GM19455 (cell line): ENCODE results near the gene SRC.
"Not testable (repeated sequence)": the region's sequence is repeated elsewhere in the genome, so short reads cannot be mapped to it uniquely, and the experiment has no call there.

ENCODE experiments used
- ATAC-seq: cut with Tn5 transposase; IDR thresholded peaks from one replicate; pipeline ENCODE4 v1.9.1; 2021; ENCODE audit not compliant: unreplicated experiment

SRC gene

DNA sequence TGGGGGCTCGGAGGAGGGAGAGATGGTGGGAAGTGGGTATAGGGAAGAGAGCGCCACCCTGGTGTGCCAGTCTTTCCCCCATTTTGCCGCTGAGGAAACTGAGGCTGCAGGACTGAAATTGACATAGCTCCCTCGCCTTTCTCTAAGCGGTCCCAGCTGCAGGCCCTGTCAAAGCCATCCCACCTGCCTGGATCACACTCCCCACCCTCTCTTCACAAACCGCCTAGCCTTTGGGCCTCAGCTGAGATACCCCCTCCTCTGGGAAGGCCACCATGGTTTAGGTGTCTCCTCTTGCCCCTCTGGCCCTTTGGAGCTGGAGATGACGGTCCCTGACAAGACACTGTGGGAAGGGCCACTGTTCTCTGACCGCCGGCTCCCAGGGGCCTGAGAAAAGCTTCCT lies 16.9 kb downstream of the SRC start:
- no peak for ATAC-seq

DNA sequence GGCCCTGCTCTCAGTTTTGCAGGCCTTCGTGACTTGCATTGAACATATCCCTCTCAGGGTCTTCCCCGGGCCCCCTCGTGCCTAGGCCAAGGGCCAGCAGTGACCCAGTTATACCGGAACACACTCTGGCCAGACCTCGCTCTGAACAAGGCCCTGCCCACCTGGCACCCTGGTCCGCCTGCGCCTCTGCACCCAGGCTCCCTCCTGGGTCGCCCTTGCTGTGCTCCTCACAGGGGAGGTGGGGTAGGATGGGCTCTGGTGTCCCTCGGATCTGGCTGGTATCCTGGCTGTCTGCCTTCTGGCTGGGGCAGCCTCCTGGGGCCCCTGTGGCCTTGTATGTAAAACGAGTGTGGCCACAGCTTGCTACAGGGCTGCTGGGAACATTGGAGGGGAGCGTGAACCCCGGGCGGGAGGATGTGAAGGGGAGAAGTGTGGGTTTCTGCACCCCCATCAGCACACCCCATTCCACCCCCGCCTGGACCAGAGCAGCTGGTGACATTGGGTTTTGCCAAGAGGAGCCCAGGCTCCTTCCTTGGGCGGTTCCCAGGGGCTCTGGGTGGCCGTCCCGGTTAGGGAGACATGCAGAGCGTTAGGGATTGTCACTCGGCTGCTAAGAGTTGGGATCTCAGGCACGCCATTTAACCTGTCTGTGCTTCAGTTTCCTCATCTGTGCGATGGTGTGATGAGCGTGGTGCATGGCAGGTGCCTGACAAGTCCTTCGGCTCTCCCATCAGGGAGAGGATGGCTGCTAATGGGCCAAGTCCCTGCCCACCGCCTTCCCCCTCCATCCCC lies 17.5 kb downstream of the SRC start:
- ATAC-seq = no peak

DNA sequence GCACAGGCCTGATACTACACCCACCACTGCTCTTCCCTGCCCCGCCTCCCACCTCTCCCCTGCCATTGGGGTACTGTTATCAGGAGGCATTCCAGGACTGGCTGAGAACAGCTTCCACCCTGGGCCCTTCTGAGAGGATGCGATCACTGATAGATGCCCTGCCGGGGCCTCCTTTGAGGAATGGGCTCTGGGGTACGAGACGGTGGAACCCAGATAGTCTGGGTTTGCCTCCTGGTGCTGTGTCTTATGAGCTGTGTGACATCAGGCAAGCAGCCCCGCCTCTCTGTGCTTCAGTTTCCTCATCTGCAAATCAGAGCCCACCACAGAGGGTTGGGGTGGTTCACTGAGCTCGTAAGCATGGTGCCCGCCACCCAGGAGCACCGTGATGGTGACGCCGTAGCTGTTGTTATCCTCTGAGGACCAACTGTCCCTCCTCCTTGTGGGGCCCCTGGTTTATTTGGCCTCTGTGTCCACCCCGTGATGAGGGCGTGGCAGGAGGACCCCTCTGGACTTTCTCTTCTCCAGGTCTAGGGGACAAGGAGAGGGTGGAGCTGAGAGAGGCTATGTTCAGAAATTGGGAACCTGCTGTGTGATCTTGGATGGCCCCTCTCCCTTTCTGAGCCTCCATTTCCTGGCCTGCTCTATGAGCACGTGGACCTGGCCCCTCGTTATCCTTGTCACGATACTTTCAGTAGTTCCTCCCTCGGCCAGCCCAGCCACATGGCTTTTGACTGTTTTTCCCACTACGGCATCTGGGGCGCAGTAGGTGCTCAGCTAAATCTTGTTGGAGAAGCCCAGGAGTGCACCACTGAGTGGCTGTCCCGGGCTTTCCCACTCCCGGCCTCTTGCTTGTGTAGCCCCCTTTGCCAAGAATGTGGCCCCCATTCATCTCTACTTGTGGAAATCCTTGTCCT lies 18.3 kb downstream of the SRC start:
- no peak for ATAC-seq

DNA sequence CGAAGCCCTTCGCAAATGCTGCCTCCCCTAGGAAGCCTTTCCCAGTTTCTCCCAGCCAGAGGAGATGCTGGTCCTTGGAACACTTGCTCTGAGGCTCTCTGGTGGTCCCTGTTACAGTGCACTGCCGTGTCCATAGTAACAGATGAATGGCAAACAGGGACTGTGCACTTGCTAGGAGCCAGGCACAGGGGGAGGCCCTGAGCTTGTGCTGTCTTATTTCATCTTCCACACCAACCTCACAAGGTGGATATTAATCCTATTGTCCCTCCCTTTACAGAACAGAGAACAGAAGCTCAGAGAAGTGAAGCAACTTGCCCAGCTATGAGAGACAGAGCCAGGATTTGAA lies 19.0 kb downstream of the SRC start:
- no peak for ATAC-seq

DNA sequence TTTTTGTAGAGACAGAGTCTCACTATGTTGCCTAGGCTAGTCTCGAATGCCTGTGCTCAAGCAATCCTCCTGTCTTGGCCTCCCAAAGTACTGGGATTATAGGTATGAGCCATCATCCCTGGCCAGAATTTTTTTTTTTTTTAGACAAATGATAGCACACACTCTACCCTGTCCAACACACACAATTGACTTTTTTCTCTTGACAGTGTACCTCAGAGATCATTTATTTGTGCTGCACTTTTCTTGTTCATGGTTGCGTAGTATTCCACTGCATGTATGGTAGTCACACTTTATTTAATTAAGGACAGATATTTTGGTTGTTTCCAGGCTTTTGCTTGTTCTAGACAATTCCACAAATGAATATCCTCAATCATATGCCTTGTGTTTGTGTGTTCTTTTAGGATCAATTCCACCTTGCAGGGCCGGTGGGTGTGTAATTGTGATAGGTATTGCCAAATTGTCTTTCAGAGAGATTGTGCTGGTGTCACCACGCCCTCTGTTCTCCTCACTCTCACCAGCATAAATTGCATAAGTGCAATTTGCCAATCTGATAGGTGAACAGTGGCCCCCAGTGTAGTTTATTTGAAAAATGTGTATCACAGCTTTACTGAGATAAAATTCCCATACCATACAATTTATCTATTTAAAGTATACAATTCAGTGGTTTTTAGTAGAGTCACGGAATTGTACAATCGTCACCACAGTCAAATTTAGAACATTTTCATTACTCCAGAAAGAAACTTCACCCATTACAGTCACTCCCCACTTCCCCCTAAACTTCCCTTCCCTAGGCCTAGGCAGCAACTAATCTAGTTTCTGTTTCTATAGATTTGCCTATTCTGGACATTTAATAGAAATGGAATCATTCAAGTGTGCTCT lies 20.1 kb downstream of the SRC start:
- ATAC-seq = peak; percentile 50

DNA sequence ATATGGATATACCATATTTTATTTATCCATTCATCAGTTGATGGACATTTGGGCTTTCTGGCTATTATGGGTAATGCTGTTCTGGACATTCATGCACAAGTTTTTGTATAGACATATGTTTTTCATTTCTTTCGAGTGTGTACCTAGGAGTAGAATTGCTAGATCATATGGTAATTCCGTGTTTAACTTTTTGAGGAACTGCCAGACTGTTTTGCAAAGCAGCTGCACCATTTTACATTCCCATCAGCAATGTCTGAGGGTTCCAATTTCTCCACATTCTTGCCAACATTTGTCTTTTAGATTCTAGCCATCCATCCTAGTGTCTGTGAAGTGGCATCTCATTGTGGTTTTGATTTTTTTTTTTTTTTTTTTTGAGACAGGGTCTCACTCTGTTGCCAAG lies 20.8 kb downstream of the SRC start:
- no peak for ATAC-seq

DNA sequence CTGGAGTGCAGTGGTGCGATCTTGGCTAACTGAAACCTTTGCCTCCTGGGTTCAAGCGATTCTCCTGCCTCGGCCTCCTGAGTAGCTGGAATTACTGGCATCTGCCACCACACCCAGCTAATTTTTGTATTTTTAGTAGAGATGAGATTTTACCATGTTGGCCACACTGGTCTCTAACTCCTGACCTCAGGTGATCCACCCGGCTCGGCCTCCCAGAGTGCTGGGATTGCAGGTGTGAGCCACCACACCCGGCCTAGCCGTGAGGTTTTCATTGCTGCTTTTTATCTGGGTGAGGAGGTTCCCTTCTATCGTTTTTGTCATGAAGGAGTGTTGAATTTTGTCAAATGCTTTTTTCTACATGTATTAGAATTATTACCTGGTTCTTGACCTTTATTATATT lies 23.9 kb downstream of the SRC start:
- no peak for ATAC-seq

DNA sequence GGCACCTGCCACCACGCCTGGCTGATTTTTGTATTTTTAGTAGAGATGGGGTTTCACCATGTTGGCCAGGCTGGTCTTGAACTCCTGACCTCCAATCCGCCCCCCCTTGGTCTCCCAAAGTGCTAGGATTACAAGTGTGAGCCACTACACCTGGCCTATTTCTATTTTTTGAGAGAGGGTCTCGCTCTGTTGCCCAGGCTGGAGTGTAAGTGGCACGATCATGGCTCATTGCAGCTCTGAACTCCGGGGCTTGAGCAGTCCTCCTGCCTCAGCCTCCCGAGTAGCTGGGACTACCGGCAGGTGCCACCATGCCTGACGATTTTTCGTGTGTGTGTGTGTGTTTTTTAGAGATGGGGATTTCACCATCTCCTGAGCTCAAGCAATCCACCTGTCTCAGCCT lies 25.9 kb downstream of the SRC start:
- ATAC-seq = not testable (repeated sequence)

DNA sequence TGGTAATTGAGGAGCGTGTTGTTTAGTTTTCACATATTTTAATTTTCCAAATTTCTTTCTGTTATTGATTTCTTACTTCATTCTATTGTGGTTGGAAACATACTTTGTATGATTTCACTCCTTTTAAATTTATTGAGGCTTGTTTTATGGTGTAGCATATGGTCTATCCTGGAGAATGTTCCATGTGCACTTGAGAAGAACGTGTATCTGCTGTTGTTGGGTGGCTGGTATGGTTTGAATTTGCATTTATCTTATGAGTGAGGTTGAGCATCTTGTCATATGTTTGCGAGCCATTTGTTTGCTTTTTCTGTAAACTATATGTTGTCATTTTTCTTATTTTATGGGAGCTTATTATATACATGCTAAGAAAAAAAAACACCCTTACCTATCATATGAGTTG lies 26.5 kb downstream of the SRC start:
- no peak for ATAC-seq

DNA sequence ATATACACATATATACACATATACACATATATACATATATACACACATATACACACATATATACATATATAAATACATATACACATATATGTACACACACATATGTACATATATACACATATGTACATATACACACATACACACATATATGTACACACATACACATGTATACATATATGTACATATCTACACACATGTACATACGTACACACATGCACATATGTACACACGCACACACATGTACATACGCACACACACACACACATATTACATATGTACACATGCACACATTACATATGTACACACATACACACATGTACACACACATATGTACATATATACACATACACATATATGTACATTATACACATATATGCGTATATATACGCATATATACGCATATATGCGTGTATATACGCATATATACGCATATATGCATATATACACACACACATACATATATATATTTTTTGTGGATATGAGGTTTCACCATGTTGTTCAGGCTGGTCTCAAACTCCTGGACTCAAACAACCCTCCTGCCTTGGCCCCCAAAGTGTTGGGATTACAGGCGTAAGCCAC lies 27.2 kb downstream of the SRC start:
- ATAC-seq = no peak

DNA sequence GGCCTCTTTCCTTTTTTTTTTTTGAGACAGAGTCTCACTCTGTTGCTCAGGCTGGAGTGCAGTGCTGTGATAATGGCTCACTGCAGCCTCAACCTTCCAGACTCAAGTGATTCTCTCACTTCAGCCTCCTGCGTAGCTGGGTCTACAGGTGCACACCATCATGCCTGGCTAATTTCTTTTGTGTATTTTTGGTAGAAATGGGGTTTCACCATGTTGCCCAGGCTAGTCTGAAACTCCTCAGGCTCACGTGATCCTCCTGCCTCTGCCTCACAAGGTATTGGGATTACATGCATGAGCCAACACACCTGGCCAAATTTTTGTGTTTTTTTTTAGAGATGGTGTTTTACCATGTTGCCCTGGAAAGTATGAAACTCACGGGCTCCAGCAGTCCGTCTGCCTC lies 29.3 kb downstream of the SRC start:
- peak; percentile 39 for ATAC-seq

DNA sequence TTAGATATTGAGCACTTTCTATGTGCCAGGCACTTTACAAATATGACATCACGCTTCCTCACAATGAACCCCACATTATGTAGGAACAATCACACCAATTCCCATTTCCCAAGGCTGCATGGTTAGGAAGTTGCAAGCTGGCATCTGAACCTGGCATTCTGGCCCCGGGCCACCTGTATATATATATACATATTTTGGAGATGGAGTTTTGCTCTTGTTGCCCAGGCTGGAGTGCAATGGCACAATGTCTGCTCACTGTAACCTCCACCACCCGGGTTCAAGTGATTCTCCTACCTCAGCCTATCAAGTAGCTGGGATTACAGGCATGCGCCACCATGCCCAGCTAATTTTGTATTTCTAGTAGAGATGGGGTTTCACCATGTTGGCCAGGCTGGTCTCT lies 30.4 kb downstream of the SRC start:
- ATAC-seq = no peak

DNA sequence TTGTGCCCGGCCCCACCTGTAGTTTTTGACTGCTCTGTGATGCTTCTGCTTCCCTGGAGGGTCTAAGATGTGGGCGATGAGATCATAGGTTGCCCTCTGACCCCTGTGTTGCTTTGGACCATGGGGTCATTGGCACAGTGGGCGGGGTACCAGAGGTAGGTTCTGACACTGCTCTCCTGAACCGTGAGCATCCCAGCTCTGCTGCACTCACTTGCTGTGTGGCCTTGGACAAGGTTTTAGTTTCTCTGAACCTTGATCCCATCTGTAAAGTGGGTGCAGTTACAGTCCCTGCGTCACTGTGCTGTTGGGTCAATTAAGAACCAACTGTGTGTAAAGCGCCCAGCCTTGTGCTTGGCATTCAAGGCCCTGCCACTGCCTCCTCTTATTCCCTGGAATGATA lies 30.9 kb downstream of the SRC start:
- ATAC-seq = no peak

DNA sequence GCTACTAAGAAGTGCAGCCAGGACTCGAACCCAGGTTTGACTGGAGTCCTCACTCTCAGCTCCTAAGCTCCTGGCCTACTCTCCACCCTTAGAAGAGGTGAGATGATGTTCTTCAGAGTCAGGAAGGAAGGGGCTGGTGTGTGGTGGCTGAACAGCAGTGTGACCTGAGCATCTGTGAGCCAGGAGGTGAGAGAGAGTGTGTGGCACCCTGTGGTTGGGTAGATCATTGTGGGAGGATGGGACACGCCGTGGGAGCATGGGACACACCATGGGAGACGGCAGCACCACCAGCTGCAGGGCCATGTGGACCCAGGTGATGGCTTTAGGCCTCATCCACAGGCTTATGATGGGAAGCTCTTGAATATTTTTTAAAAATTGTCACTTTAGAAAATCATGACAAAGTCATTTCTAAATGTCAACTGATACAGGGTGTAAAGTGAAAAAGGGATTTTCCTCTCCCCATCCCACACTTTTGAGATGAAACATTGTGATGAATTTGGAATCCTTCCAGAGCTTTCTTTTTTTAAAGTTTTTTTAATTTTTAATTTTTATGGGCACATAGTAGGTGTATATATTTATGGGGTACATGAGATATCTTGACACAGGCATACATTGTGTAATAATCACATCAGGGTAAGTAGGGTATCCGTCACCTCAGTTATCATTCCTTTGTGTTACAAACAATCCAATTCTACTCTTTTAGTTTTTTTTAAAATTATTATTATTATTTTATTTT lies 31.6 kb downstream of the SRC start:
- no peak for ATAC-seq

DNA sequence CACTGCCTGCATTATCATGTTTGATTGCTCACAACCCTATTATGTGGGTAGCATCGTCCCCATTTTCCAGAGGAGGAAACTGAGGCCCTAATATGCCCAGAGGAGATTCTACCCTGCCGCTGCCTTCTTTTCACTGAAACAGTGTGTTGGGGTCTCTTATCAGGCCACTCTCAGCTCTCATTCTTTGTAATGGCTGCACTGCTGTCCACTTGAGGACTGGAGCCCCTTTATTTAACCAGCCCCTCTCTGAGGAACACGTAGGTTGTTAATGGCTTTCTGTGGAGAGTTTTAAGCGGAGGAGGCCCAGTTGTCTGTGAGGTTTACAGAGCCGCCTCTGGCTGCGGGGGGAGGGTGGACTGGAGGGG lies 32.5 kb downstream of the SRC start:
- no peak for ATAC-seq

DNA sequence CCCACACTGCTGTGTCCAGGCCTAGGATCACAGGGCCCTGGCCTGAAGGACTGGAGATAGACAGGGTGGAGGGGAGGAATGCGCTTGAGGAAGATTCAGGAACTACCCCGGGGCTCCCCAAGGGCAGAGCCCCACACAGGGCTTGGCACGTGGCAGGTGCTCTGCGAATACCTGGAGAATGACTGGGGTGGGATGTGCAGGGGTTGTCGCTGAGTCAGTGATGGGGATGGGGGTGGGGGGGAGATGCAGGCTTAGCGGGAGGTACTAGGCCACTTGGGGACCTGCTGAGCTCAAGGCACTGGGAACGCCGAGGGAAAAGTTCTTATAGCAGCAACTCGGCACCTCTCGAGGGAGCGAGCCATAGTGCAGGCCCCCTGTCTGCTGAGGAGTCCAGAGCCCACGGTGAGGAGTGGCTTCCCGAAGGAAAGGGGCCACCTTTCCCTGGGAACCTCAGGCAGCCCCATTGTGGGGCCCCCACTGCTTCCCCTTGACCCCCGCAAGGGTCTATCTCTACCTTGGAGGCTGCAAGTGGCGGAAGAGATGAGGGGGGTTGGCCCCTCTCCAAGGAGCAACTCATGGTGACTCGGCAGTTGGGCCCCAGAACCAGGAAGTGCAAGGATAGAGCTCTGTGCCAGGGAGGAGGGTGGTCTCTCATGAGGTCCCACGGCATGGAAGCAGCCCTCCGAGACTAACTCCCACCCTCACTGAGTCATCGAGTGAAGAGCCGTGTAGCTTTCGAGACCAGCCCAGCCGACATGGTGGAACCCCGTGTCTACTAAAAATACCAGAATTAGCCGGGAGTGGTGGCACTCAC lies 33.1 kb downstream of the SRC start:
- no peak for ATAC-seq

DNA sequence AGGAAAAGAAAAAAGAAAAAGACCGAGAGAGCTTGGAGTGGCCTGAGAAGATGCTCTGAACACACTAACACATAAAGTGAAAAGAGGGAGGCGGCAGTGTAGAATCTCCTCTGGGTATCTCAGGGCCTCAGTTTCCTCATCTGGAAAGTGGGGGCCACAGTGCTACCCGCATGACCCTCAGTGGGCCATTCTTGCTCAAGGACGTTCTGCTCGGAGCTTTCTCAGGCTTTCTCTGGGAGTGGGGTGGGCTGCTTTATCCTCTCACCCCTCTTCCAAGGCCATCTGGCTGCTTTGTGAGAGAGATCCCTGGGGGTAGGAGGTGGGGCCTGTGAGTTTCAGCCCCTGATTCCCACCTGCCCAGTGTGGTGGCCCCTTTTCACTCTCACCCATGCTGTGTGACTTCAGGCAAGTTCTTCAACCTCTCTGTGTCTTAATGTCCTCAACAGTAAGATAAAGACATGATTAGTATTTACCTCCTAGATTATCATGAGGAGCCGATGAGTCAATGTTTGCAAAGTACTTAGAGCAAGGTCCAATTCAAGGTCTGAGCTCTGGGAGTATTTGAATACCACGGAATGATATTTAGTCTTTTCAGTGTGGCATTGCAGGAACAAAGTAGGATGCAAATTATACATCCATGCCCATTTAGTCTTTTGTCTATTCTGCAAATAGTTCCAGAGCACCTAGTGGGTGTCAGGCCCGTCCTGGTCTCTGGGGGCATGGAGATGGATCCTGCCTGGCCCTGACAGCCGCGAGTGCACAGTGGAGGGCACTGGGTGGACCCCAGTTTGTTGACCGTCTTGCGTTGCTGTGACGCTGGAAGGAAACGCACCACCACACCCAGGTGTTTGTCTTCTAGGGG lies 34.3 kb downstream of the SRC start:
- no peak for ATAC-seq

DNA sequence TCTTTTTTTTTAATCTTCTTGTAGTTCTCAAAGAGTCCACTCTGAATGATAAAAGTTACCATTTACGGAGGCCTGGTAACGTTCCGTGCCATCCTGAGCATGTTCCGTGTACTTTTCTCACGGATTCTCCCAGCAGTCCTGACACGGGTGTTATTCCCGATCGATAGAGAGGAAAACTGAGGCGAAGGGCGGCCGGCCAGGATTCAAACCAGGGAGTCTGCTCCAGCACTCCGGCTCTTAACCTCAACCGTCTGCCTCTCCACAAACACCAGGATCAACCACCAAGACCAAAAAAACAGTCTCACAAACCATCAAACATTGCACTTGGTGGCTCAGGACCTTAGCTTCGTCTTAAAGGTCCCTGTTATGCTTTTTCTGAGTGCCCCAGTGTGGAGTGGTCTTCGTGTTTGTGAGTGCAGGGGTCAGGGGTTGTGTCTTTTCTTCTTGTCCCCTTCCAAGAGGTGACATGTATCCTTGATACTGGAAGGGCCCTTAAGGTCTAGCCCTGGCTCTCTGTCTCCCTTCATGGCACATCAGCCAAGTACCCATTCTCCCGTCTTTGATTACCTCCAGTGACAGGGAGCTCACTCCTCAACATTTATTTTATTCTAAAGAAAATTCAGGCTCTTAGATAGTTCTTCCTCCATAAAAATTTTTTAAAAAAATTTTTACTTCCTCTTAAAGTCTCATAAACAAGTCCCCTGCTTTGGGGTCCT lies 35.1 kb downstream of the SRC start:
- ATAC-seq = no peak
